ENCODE data around the gene JAKMIP1. TPM values are rescaled to one million over a fixed set of nuclear protein-coding genes. Genes with fewer than 3 reads are reported as not detected.

Gene JAKMIP1
- total and polyA plus RNA-seq, 2 of the 13 experiments (the other 11 are each of a cell fraction or from before 2014, with no cell fraction given) = not detected

DNA sequence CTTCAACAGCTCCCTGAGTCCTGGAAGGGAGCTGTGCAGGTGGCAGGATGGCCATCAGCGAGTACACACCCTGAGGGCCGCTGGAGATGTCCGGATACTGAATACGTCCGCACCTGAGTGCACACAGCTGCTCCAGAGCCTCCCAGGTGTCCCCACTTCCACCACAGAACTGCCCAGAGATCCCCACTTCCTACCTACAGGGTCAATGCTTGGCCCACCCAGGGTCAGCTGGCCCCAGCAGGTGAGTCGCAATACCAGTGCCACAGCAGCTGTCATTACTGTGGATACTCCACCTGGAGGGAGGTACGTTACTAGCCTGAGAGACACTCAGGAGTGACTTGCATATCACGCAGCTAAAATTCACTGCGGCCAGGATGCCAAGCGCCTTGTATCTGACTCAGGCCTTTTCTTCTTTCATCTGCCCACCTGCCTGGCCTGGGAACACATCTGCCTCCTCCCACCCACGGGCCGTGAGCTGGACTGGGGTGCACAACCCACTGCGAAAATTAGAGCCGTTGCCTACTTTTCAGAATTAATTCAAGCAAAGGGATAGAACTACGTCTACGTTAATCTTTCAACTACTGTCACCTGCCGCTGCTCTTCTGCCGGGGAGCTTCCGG lies 191.5 kb downstream of the JAKMIP1 start:
- H3K9ac ChIP-seq (ENCODE audit: insufficient read depth, low read depth, low read length) = no peak overlapping the region
- no peaks in the 10 kb centered on the region for H3K79me2 ChIP-seq (ENCODE audit: insufficient read depth, low read length)
- H3K27ac ChIP-seq (ENCODE audit: extremely low read length, insufficient read depth, low read length) = no peak overlapping the region
- BruUV-seq (replicated peaks) = no TSS peak
- in situ Hi-C loops (cut with HindIII; ENCODE audit: extremely low pct_ligation_motif_present, low pct_unique_long_range_greater_than_20kb) = no loop called here
- FAIRE-seq = no peak
- no peak overlapping the region for H3K4me2 ChIP-seq (ENCODE audit: low read depth, low read length)
- H3K4me1 ChIP-seq (ENCODE audit: insufficient read depth, low read length) = no peaks in the 10 kb centered on the region
- no peaks in the 10 kb centered on the region for H3K36me3 ChIP-seq (replicated peaks in 1 of 2; ENCODE audit: control insufficient read depth in 1 of 2, insufficient read depth in 2 of 2, low read length in 2 of 2)
- H4K20me1 ChIP-seq (ENCODE audit: insufficient read depth, low read length) = no peaks in the 10 kb centered on the region
- no peak for DNase-seq (ENCODE audit: low spot score)
- peaks cover 10% of the 10 kb centered on the region for H3K9me3 ChIP-seq (ENCODE audit: low read length)
- peaks cover 0 to 10% of the 10 kb centered on the region in 2 experiments; a peak in 2 of 5 replicates for H3K27me3 ChIP-seq (ENCODE audit: control insufficient read depth in 1 of 2, insufficient read depth in 2 of 2, low read length in 2 of 2)
- ChIA-PET CTCF (ENCODE audit: low intra/inter-chr PET ratio, low total read pairs) (no interaction called here), POLR2A (no interaction called here)
- 39% methylated on average over 15 of the region's 19 CpGs for WGBS (ENCODE audit: low lambda C conversion rate)
- intact Hi-C loops (cut with micrococcal nuclease; ENCODE audit: unreplicated experiment) = no loop called here
- no peak overlapping the region for H3K4me3 ChIP-seq (replicated peaks in 1 of 3; ENCODE audit: insufficient read depth in 1 of 3, low read depth in 2 of 3, low read length in 3 of 3)
- no peak for ATAC-seq
- no peak overlapping the region for H2AFZ ChIP-seq (ENCODE audit: low read length)
- TF ChIP-seq ZNF607 (CRISPR knock-in tag; IDR thresholded peaks at IDR 0.05; ENCODE audit: borderline replicate concordance) = no peak
- no peak for TF ChIP-seq MED13 (CRISPR knock-in tag; IDR thresholded peaks at IDR 0.05)
- no peak for TF ChIP-seq THYN1 (CRISPR knock-in tag; IDR thresholded peaks at IDR 0.05; ENCODE audit: borderline replicate concordance, low read depth)
- TF ChIP-seq KAT7 (CRISPR knock-in tag; IDR thresholded peaks at IDR 0.05; ENCODE audit: borderline replicate concordance) = no peak
- TF ChIP-seq, protein P1, sequence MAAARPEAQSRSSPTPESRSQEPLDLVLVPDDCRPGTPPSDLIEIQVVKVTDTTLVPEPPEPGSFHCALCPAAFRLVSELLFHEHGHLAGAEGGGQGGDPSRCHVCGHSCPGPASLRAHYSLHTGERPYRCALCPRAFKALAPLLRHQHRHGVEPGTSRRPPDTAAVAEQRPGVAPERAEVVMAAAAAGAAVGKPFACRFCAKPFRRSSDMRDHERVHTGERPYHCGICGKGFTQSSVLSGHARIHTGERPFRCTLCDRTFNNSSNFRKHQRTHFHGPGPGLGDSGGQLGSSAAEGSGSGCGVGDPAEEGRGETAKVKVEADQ (CRISPR knock-in tag; IDR thresholded peaks at IDR 0.05; ENCODE audit: borderline replicate concordance) = no peak
- TF ChIP-seq ZNF317 (CRISPR knock-in tag; IDR thresholded peaks at IDR 0.05) = no peak
- TF ChIP-seq, protein P2, sequence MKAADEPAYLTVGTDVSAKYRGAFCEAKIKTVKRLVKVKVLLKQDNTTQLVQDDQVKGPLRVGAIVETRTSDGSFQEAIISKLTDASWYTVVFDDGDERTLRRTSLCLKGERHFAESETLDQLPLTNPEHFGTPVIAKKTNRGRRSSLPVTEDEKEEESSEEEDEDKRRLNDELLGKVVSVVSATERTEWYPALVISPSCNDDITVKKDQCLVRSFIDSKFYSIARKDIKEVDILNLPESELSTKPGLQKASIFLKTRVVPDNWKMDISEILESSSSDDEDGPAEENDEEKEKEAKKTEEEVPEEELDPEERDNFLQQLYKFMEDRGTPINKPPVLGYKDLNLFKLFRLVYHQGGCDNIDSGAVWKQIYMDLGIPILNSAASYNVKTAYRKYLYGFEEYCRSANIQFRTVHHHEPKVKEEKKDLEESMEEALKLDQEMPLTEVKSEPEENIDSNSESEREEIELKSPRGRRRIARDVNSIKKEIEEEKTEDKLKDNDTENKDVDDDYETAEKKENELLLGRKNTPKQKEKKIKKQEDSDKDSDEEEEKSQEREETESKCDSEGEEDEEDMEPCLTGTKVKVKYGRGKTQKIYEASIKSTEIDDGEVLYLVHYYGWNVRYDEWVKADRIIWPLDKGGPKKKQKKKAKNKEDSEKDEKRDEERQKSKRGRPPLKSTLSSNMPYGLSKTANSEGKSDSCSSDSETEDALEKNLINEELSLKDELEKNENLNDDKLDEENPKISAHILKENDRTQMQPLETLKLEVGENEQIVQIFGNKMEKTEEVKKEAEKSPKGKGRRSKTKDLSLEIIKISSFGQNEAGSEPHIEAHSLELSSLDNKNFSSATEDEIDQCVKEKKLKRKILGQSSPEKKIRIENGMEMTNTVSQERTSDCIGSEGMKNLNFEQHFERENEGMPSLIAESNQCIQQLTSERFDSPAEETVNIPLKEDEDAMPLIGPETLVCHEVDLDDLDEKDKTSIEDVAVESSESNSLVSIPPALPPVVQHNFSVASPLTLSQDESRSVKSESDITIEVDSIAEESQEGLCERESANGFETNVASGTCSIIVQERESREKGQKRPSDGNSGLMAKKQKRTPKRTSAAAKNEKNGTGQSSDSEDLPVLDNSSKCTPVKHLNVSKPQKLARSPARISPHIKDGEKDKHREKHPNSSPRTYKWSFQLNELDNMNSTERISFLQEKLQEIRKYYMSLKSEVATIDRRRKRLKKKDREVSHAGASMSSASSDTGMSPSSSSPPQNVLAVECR (CRISPR knock-in tag; IDR thresholded peaks at IDR 0.05; ENCODE audit: borderline replicate concordance) = no peak
- no peak for TF ChIP-seq RELA (CRISPR knock-in tag; IDR thresholded peaks at IDR 0.05)
- TF ChIP-seq TCF7L2 (IDR thresholded peaks at IDR 0.05; ENCODE audit: low read depth, low read length) = no peak
- TF ChIP-seq TBX2 (CRISPR knock-in tag; IDR thresholded peaks at IDR 0.05; ENCODE audit: borderline replicate concordance) = no peak
- no peak for TF ChIP-seq HNRNPH1 (optimal IDR thresholded peaks at IDR 0.05; ENCODE audit: low read depth, low read length)
- no peak for TF ChIP-seq ZNF441 (CRISPR knock-in tag; IDR thresholded peaks at IDR 0.05; ENCODE audit: borderline replicate concordance)
